ENCODE data around the gene ZFP36L1. TPM values are rescaled to one million over a fixed set of nuclear protein-coding genes. Genes with fewer than 3 reads are reported as not detected.

ZFP36L1 gene
- total and polyA plus RNA-seq, 9 of the 15 experiments (the other 6 are each of a cell fraction or from before 2014, with no cell fraction given), result 1.3 to 26.6 (median 3.7) TPM

- peak; percentile 60 for TF ChIP-seq TFAP4 (CRISPR knock-in tag; IDR thresholded peaks at IDR 0.05; ENCODE audit: borderline replicate concordance)
- peak; percentile 55; the same call in 1 of the 2 replicates for TF ChIP-seq HOMEZ (CRISPR knock-in tag; IDR thresholded peaks at IDR 0.05)
- no peak for TF ChIP-seq SIN3A (IDR thresholded peaks at IDR 0.05; ENCODE audit: borderline replicate concordance in 2 of 2, control insufficient read depth in 1 of 2, low read depth in 2 of 2, low read length in 2 of 2)
- no peak for TF ChIP-seq ZNF445 (CRISPR knock-in tag; IDR thresholded peaks at IDR 0.05; ENCODE audit: low read depth)
- TF ChIP-seq POLR2G (IDR thresholded peaks at IDR 0.05; ENCODE audit: low read depth, low read length), result peak; percentile 89
- TF ChIP-seq RBM22 (IDR thresholded peaks at IDR 0.05; ENCODE audit: low read depth, low read length, poor library complexity, severe bottlenecking), result no peak
- peak in 1 of 2 experiments; percentile 77; a peak in 2 of 4 replicates for TF ChIP-seq ZNF639 (CRISPR knock-in tag; conservative IDR thresholded peaks at IDR 0.05 in 1 of 2, IDR thresholded peaks at IDR 0.05 in 1 of 2)
- peak; percentile 60 for TF ChIP-seq POLR2A (conservative IDR thresholded peaks at IDR 0.05)
- TF ChIP-seq CBX1 (IDR thresholded peaks at IDR 0.05; ENCODE audit: low read depth), result peak; percentile 63; the same call in 1 of the 2 replicates
- peak; percentile 67 for TF ChIP-seq RB1 (IDR thresholded peaks at IDR 0.05; ENCODE audit: low read depth)
- TF ChIP-seq KAT2B (IDR thresholded peaks at IDR 0.05; ENCODE audit: low read depth, low read length), result no peak
- TF ChIP-seq ELF4 (CRISPR knock-in tag; IDR thresholded peaks at IDR 0.05), result no peak
- no peak for TF ChIP-seq NCOA6 (IDR thresholded peaks at IDR 0.05)
- no peak for TF ChIP-seq CREBBP (IDR thresholded peaks at IDR 0.05; ENCODE audit: low read depth, low read length)
- peak; percentile 89 for TF ChIP-seq ZNF232 (CRISPR knock-in tag; IDR thresholded peaks at IDR 0.05)
- TF ChIP-seq MBD2 (IDR thresholded peaks at IDR 0.05; ENCODE audit: borderline replicate concordance, low read depth), result no peak
- TF ChIP-seq ZHX1 (conservative IDR thresholded peaks at IDR 0.05; ENCODE audit: low read length), result no peak
- no peak for TF ChIP-seq JUND (IDR thresholded peaks at IDR 0.05; ENCODE audit: borderline replicate concordance, low read depth, low read length)
- TF ChIP-seq JUND (tag; IDR thresholded peaks at IDR 0.05; ENCODE audit: borderline replicate concordance, low read depth, low read length), result peak; percentile 51; the same call in 1 of the 3 replicates
- peak; percentile 92; the same call in 1 of the 2 replicates for TF ChIP-seq ZNF282 (CRISPR knock-in tag; IDR thresholded peaks at IDR 0.05)
- TF ChIP-seq MAZ (CRISPR knock-in tag; conservative IDR thresholded peaks at IDR 0.05 in 1 of 2, IDR thresholded peaks at IDR 0.05 in 1 of 2), result peak; percentile 85 to 88; a peak in 3 of 4 replicates
Measured at GRCh38 chr14:68816183-68816942, 23.5 kb upstream of the ZFP36L1 start (continued).
